ENCODE results near the gene LIPK.
A peak's percentile ranks its signal among the peaks of the same experiment; 100 is the strongest.

LIPK gene

DNA sequence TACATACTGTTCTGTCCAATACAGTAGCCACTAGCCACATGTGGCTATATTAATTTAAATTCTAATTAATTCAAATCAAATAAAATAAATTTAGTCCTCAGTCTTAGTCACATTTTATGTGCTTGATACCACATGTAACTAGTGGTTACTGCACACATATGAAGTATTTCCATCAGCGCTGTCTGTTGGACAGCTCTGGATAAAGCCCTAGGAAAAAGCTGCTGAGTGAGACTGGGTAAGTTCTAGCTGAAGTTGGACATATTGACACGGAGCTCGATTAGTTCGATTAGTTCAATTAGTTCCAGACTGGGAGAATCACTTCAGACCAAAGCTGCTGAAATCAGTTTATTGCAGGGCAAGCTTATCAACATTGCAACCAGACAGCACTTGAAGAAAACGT is 81.4 kb downstream of the LIPK start:
- no peak for DNase-seq

GRCh38 chr10:88788924-88789323 is 82.9 kb downstream of the LIPK start:
- DNase-seq, result no peak

- DNase-seq, result peak; percentile 23
These were observed 85.9 kb downstream of the LIPK start for GRCh38 chr10:88791924-88792323.

- no peak for DNase-seq
These were observed 86.6 kb downstream of the LIPK start for GRCh38 chr10:88792661-88793060.

DNA sequence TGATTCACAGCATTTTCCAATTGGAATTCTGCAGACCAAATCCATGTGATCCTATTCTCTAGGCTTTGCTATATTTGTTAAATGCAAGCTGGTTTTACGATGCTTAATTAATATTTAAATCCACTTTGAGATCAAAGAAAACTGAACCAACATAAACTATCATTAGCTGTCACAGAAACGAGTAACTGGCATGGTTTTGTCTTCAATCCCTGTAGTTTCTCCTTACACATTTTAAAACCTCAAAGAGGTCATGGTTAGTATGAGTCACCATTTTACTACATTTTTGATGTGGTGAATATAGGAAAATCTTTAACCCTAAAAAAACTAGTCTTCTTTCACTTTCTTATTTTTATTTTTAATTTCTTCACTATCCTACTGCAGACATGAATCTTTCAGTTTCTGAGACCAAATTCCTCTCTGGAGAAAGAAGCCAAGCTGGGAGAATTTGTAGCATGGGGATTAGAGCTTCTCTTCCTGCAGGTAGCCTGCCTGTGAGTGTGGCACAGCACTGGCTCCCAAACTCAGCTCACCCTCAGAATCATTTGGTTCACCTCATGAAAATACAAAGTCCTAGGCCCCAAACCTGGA is 87.8 kb downstream of the LIPK start:
- no peak for DNase-seq

GRCh38 chr10:88794731-88795130 is 88.7 kb downstream of the LIPK start:
- DNase-seq, result no peak

GRCh38 chr10:88800152-88801125 is 94.4 kb downstream of the LIPK start:
- DNase-seq, result peak; percentile 54
